A549 (cell line): ENCODE results near the gene TPI1. TPM values are rescaled to one million over a fixed set of nuclear protein-coding genes. Genes with fewer than 3 reads are reported as not detected.
A peak's percentile ranks its signal among the peaks of the same experiment; 100 is the strongest.

Experiments
- ATAC-seq, 2 experiments: fragments of 200-7000 bp in 1 of 2; fragments of >200 bp in 1 of 2; cut with Nextera tagmentation in 1 of 2; cut with Tn5 transposase in 1 of 2; 3 replicates each; pipeline versions ENCODE4 v1.8.0 to v1.9.1; 2018 to 2020; ENCODE audit warnings: mild to moderate bottlenecking in 1 of 2, moderate library complexity in 1 of 2
- CTCF ChIA-PET: fragments of 300-600 bp; sonication (Branson Sonifier 250); formaldehyde crosslinking; extraction: SDS; loops from one replicate; lab custom pipeline; 2021; ENCODE audit warnings: antibody characterized with exemption, inconsistent platforms; lab: Yijun Ruan, JAX
- POLR2A ChIA-PET: fragments of 350-600 bp; formaldehyde crosslinking; extraction: SDS; loops from one replicate; lab custom pipeline; 2021; ENCODE audit warnings: antibody characterized with exemption, inconsistent platforms; lab: Yijun Ruan, JAX
- DNase-seq, 2 experiments: peaks; one replicate each; pipeline versions ENCODE4 v3.0.0 to v3.0.0-alpha.2; 2011 to 2016; ENCODE audit warnings: low read depth in 1 of 2, low spot score in 1 of 2
- FAIRE-seq: peaks from 2 replicates; lab custom pipeline; 2011; peaks lifted over from hg19 to GRCh38; lab: Jason Lieb, UNC
- H3K27ac ChIP-seq, 2 experiments: fragments of >200 bp; sonication (Bioruptor Twin); formaldehyde crosslinking; 3 replicates each; pipeline ENCODE4 v1.5.1; 2016 to 2017
- H3K4me1 ChIP-seq: fragments of >200 bp; sonication (Bioruptor Twin); formaldehyde crosslinking; 3 replicates; pipeline ENCODE4 v1.6.1; 2016
- H3K4me2 ChIP-seq: fragments of >200 bp; sonication (Bioruptor Twin); formaldehyde crosslinking; 3 replicates; pipeline ENCODE4 v1.6.1; 2016
- H3K4me3 ChIP-seq: fragments of >200 bp; sonication (Bioruptor Twin); formaldehyde crosslinking; 3 replicates; pipeline ENCODE4 v1.5.1; 2016
- H3K9me3 ChIP-seq: fragments of >200 bp; sonication (Bioruptor Twin); formaldehyde crosslinking; 3 replicates; pipeline ENCODE4 v1.6.1; 2016
- ATOH8 ChIP-seq: fragments of 250-450 bp; sonication (Bioruptor Pico); IDR thresholded peaks from 2 replicates; pipeline ENCODE4 v1.5.0; 2020; ENCODE audit warnings: low read depth, mild to moderate bottlenecking, moderate library complexity
- BCL3 ChIP-seq: fragments of >200 bp; sonication (Bioruptor Twin); formaldehyde crosslinking; IDR thresholded peaks from 3 replicates; pipeline ENCODE4 v1.6.1; 2016
- CEBPB ChIP-seq, 2 experiments: fragments of >200 bp in 1 of 2; sonication (Bioruptor Twin) in 1 of 2; formaldehyde crosslinking in 1 of 2; IDR thresholded peaks; 2 replicates each; pipeline ENCODE4 v1.6.1; 2012 to 2016
- E2F6 ChIP-seq: IDR thresholded peaks from 2 replicates; pipeline ENCODE4 v1.6.1; 2012; ENCODE audit warnings: low read depth, borderline replicate concordance
- EHMT2 ChIP-seq: fragments of 200-600 bp; sonication (generic); IDR thresholded peaks from 2 replicates; pipeline ENCODE4 v1.6.1; 2016; ENCODE audit warnings: antibody characterized with exemption, low read depth, mild to moderate bottlenecking, moderate library complexity
- ELK1 ChIP-seq: fragments of 150-350 bp; IDR thresholded peaks from 2 replicates; pipeline ENCODE4 v1.6.1; 2014; ENCODE audit warnings: low read depth, mild to moderate bottlenecking, low read length
- FOSB ChIP-seq: fragments of 250-450 bp; sonication (Bioruptor Pico); IDR thresholded peaks from 2 replicates; pipeline ENCODE4 v1.5.0; 2020; ENCODE audit warnings: mild to moderate bottlenecking, moderate library complexity
- GATA3 ChIP-seq: IDR thresholded peaks from 2 replicates; pipeline ENCODE4 v1.6.1; 2012; ENCODE audit warnings: borderline replicate concordance
- HOXB13 ChIP-seq: fragments of 250-450 bp; sonication (Bioruptor Pico); IDR thresholded peaks from 2 replicates; pipeline ENCODE4 v1.5.0; 2020; ENCODE audit warnings: low read depth, mild to moderate bottlenecking, moderate library complexity
- JUN ChIP-seq, 2 experiments: fragments of >200 bp; sonication (Bioruptor Twin); formaldehyde crosslinking; IDR thresholded peaks; 2 replicates in 1 of 2; 3 replicates in 1 of 2; pipeline ENCODE4 v1.6.1; 2016 to 2017
- KDM1A ChIP-seq: fragments of 200-600 bp; sonication (generic); IDR thresholded peaks from 2 replicates; pipeline ENCODE4 v1.6.1; 2016; ENCODE audit warnings: low read depth, mild to moderate bottlenecking
- MAFK ChIP-seq: fragments of 450-650 bp; IDR thresholded peaks from 2 replicates; pipeline ENCODE4 v1.6.1; 2014; ENCODE audit not compliant: partially characterized antibody
- MAZ ChIP-seq: fragments of 150-350 bp; IDR thresholded peaks from 2 replicates; pipeline ENCODE4 v1.6.1; 2014; ENCODE audit warnings: antibody characterized with exemption, low read depth, low read length, borderline replicate concordance
- NPAS2 ChIP-seq: fragments of 250-450 bp; sonication (Bioruptor Pico); IDR thresholded peaks from 2 replicates; pipeline ENCODE4 v1.8.0; 2022; ENCODE audit warnings: mild to moderate bottlenecking, moderate library complexity, borderline replicate concordance
- RFX5 ChIP-seq: fragments of 450-650 bp; IDR thresholded peaks from 2 replicates; pipeline ENCODE4 v1.7.1; 2014; ENCODE audit warnings: antibody characterized with exemption, mild to moderate bottlenecking, moderate library complexity
- SMC3 ChIP-seq: fragments of >200 bp; sonication (Bioruptor Twin); formaldehyde crosslinking; IDR thresholded peaks from 3 replicates; pipeline ENCODE4 v1.6.1; 2018; ENCODE audit warnings: inconsistent platforms
- SREBF2 ChIP-seq: fragments of 450-650 bp; IDR thresholded peaks from 2 replicates; pipeline ENCODE4 v1.6.1; 2014; ENCODE audit warnings: mild to moderate bottlenecking, moderate library complexity
- TP53 ChIP-seq: fragments of 250-450 bp; sonication (Bioruptor Pico); IDR thresholded peaks from 2 replicates; pipeline ENCODE4 v1.5.0; 2021; ENCODE audit warnings: mild to moderate bottlenecking, moderate library complexity
- ZC3H11A ChIP-seq: fragments of 450-650 bp; IDR thresholded peaks from 2 replicates; pipeline ENCODE4 v1.6.1; 2014; ENCODE audit warnings: antibody characterized with exemption, mild to moderate bottlenecking
- WGBS: methylation state at CpG from one replicate; pipeline ENCODE4 v1.1.6; 2017; ENCODE audit errors: missing lambda C conversion rate; 5-methylcytosine and 5-hydroxymethylcytosine counted together
- polyA plus RNA-seq, 4 experiments: library from polyadenylated mRNA; depleted of rRNA in 3 of 4; stranded (reverse); fragments of >200 nt; fragmentation: RNase III in 1 of 4; extraction: RNeasy Plus Mini Kit Qiagen cat#74134 plus additional on column Dnase treatment in 1 of 4; gene quantifications; 2 replicates in 3 of 4; 3 replicates in 1 of 4; pipeline ENCODE4 v1.2.3, GENCODE V29; 2011 to 2017

Gene TPI1
- polyA plus RNA-seq, 2 of the 4 experiments (the other 2 are of a cell fraction): 1,293 to 1,913 TPM

GRCh38 chr12:6914947-6915788 is 47.8 kb downstream of the TPI1 start:
- peak overlapping the region; percentile 74 to 93 for H3K27ac ChIP-seq
- peak overlapping the region; percentile 63 for H3K4me3 ChIP-seq
- 16% methylated on average over 26 of the region's 29 CpGs for WGBS
- no peaks in the 10 kb centered on the region for H3K9me3 ChIP-seq
- ATAC-seq: peak; percentile 54 to 64; a peak in 5 of 6 replicates
- no peak for FAIRE-seq
- peak overlapping the region; percentile 94 for H3K4me2 ChIP-seq
- TF ChIP-seq JUN (IDR thresholded peaks at IDR 0.05): no peak
- TF ChIP-seq MAZ: no peak
- TF ChIP-seq SMC3: no peak
- TF ChIP-seq, all 56 proteins: peak for 0
- peaks cover 17% of the 10 kb centered on the region for H3K4me1 ChIP-seq
- POLR2A ChIA-PET: interaction anchor here (1.0 to 1.4 kb wide), 4 partner anchors 10 to 42 kb away, joined by 4 to 16 read pairs (median 6); partner anchors contain the start of genes C12orf57, RNU7-1 and SPSB2
- CTCF ChIA-PET: interaction anchor here (1.0 to 22.2 kb wide), 3 partner anchors 10 to 89 kb away, joined by 3 to 232 read pairs (median 91); partner anchors contain the start of genes ATN1, SPSB2 and TPI1
- peak; percentile 47 to 65 for DNase-seq

GRCh38 chr12:6915789-6916285 is 48.5 kb downstream of the TPI1 start:
- POLR2A ChIA-PET: no interaction called here
- H3K4me1 ChIP-seq: peaks cover 17% of the 10 kb centered on the region
- H3K4me2 ChIP-seq: peak overlapping the region; percentile 94
- no peak for FAIRE-seq
- no peak for ATAC-seq
- no peak for TF ChIP-seq TP53 (CRISPR knock-in tag)
- TF ChIP-seq SREBF2: no peak
- no peak for TF ChIP-seq HOXB13 (CRISPR knock-in tag)
- no peak for TF ChIP-seq ATOH8 (CRISPR knock-in tag)
- TF ChIP-seq MAFK: no peak
- TF ChIP-seq E2F6: no peak
- TF ChIP-seq GATA3: no peak
- no peak for TF ChIP-seq ZC3H11A
- no peak for TF ChIP-seq JUN (IDR thresholded peaks at IDR 0.05)
- TF ChIP-seq CEBPB (IDR thresholded peaks at IDR 0.05): no peak
- no peak for TF ChIP-seq NPAS2
- no peak for TF ChIP-seq FOSB (CRISPR knock-in tag)
- no peak for TF ChIP-seq EHMT2
- TF ChIP-seq ELK1: no peak
- no peak for TF ChIP-seq BCL3
- TF ChIP-seq RFX5: no peak
- TF ChIP-seq KDM1A: no peak
- TF ChIP-seq, all 56 proteins: peak for 0
- CTCF ChIA-PET: interaction anchor here (1.0 to 22.2 kb wide), 5 partner anchors 9 to 46 kb away, joined by 3 to 232 read pairs (median 10); partner anchors contain the start of genes ATN1, SPSB2 and TPI1
- no peaks in the 10 kb centered on the region for H3K9me3 ChIP-seq
- H3K4me3 ChIP-seq: peak overlapping the region; percentile 63
- 70% methylated on average over 14 of the region's 14 CpGs for WGBS
- DNase-seq: no peak
- H3K27ac ChIP-seq: peak overlapping the region in 1 of 2 experiments; percentile 93; a peak in 3 of 6 replicates
